HG03558 (cell line): ENCODE measurements around the gene ANO6.

Experiments
- ATAC-seq: cut with Tn5 transposase; IDR thresholded peaks from one replicate; pipeline ENCODE4 v1.9.1; 2021; ENCODE audit warnings: moderate number of reproducible peaks; ENCODE audit not compliant: unreplicated experiment; ENCODE audit errors: extremely low read depth

The ANO6 gene

DNA sequence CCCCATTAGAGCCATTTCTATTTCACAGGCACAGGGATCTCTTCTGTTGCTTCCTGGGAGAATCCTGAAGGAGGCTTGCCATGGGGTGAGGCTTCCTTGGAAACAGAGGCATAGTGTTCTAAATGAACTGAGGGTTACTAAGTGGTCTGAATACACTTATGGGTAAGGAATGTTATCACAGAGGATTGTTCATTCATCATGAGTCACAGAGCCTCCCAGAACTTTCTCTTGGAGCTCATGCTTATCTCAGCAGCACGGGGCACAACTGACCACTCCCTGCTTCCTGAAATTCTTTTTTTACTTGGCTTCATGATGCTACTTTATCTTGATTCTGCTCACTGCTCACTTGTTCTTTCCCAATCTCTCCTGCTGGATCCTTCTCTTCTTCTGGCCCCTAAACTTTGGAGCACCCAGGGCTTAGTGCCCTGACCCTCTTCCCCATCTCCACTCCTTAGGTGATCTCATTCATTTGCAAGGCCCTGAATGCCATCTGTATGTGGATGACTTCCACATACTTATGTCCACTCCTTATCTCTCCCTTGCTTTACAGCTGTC, 57.9 kb downstream of the ANO6 start:
- ATAC-seq, result no peak

DNA sequence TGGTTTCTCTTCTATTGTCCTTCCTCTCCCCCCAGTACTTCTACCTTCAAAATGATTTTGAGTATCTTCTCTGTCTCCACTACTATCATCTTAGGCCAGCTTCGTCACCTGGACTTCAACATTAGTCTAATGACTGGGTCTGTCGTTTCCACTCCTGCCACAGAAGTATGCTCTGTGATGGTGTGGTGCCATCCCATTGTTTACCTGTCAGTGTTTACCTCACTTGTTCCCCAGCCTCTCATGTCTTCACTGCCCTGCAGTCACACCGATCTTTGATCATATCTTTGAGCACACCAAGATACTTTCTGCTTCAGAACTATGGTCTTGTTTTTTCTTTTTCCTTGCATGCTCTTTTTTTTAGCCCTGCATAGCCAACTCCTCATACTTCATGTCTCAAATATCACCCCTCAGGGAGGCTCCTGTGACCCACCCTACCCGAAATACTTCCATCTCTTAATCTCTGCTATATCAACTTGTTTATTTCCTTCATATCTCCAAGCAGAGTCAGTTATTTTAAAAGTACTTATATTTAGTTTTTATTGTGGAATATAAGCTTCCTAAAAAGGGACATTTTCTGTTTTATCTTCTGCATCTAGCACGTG, 60.4 kb downstream of the ANO6 start:
- ATAC-seq, result no peak

DNA sequence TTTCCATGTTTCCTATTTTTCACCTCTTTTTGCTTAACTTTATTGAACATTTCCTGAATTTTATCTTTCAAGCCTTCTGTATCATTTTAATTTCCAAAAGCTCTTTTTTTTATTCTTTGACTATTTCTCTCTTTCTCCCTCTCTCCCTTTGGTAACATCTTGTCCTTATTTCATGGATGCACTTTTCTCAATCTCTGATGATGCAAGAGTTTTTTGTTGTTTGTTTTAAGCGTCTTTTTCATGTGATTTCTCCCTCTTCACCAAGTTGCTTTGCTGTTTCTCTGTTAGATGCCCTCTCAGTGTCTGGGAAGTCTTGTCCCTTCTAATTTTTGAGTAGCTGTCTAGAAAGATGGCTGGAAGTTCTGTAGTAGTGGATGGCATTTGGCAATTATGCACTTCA, 62.6 kb downstream of the ANO6 start:
- no peak for ATAC-seq

DNA sequence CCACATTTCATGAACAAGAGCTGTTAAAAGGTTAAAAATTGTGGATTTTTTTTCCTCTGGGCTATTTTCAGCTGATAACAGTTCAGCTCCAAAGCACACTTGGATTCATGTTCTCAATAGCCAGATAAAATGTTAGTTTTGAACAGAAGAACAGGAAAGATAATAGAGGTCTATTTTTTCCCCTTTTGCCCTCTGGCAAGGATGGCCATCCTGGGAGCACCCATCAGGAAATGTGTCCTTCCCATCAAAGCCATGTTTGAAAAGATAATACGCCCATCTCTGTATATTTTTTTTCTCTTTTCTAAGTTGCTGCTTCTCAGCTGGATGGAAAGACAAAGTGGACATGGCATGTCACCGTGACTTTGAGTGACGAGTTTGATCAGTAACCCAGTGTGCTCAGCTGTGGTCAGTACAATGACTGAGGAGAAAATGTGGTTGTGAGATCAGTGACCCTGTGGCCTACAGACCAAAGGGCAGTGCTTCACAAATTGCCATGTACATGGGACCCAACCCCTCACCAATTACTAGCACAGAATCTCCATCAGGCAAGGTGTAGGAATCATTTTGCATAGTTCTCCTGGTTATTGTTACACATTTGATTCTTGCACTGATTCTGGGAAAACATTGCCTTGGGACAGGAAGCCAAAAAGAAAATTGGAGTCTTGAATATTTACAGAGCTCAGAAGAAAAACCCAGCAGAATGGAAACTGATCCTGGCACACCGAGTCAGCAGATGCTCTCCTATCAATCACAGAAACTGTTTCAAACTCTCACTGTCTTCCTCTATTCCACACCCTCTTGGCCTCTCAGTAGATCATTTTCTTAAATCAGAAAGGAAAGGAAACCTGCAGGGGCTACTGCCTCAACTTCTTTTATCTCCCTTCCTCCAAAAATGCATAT, 64.3 kb downstream of the ANO6 start:
- no peak for ATAC-seq

DNA sequence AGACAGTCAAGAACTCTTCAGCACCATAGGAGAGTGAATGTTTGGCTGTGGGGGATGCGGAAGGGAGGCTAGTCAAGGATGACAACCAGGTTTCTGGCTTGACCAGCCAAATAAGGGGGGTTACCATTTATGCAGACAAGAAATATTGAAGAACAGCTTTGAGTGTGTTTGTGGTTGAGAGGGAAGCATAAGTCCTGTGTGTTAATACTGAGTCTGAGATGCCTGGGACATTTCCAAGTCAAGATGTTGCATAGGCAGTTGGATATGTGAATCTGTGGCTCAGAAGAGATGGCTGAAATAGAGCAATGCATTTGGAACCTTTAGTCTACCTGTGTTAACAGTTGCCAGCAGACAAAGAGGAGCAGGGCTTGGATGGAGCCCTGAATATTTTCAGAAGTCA, 66.1 kb downstream of the ANO6 start:
- no peak for ATAC-seq

GRCh38 chr12:45282411-45282810, 66.5 kb downstream of the ANO6 start:
- ATAC-seq, result no peak

DNA sequence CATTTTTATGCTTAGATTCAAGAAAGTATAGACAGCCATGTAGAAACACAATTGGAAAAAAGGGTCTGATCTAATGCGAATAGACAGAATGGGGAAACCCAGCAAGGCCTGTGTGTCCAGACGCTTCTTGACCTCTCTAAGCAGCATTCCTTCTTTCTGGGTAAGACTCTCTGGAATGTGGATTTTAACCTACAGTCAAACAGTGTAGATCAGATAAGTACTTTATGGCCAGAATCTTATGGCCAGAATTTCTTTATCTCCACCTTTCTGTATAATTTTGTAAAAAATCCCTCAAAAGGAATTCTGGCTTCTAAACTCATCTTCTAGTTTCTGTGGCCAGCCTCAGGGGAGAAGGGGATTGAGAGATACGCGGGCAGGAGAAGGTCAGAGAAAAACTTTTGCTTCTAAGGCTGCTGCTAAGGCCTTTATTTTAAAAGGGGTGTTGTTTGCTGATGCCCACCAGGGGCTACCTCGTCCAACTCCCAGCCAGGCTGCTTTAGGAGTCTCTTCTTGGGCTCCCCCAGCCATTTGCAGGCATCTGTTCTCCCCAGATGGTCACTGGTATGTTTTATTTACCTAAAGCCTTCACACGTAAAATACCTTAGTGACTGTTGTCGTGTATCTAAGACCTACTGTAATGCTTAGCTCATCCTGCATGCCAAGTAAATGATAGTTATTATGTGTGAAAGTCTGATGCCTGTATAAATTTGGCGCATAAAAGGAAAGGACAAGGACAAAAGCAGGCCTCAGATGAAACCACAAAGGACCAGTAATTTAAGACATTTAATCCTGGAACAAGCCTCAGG, 68.4 kb downstream of the ANO6 start:
- no peak for ATAC-seq

DNA sequence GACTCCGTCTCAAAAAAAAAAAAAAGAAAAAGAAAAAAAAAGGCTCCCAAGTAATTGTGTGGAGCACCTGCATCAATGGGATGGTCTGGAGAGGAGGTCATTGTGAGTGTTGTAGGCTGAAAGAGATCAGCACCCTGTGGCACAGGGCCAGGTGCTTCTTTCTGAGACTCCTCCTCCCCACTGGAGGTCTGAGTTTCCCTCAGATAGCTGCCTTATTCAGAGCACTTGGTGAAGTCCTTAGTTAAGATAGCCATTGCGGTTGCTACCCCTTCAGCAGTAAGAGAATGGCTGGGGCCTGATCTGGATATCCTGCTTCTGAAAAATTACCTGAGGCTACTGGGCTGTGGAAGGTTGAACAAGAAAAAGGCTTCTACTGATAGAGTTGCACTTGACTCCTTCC, 69.8 kb downstream of the ANO6 start:
- ATAC-seq, result no peak

GRCh38 chr12:45286621-45287020, 70.7 kb downstream of the ANO6 start:
- ATAC-seq, result no peak

DNA sequence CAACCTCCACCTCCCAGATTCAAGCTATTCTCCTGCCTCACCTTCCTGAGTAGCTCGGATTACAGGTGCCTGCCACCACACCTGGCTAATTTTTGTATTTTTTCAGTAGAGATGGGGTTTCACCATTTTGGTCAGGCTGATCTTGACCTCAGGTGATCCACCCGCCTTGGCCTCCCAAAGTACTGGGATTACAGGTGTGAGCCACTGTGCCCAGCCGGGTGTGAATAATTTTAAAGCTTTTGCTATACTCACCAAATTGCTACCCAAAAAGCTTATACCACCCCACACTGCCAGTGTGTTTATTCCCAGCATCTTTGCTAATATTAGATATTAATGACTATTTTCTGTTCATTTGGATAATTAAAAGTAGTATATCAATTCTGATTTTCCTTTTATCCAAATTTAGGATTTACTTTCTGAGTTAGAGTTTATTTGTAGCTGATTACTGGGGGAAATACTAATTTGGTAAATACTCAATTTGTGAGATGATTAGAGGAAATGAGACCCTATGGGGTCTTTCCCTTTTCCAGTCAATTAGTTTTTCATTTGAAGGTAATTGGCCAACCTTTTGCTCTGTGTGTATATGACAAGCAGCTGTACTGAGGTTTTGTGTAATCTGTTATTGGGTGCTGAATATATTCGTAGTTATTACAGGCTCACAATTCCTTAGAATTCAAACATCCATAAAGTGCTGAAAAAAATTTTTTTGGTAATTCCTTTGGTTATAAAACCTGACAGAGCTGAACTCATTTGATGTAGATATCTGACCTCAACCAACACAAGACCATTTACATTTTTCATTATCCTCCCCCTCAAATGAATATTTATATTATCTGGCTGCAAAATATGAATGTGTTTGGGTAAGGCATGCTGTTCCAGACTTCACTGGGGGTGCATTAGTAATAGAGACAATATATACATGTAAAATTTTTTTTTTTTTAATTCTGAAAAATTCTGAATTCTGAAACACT, 73.6 kb downstream of the ANO6 start:
- no peak for ATAC-seq

DNA sequence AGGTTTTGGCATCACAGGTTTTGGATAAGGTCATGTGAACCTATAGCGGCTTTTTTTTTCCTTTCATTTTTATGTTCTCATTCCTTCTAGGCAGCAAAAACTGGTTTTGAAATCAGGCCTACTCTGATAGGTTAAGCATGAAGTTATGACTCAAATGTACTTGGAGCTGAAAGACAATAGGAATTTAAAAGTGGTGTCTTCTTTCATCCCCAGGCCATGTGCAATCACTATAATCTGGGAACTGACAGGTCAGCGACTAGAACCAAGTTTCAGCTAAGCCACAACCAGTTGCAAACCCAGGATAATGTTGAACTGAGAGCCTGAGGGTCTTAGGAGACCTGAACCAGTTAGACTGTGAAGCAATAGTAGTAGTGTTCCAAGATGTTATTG, 74.3 kb downstream of the ANO6 start:
- ATAC-seq, result no peak

DNA sequence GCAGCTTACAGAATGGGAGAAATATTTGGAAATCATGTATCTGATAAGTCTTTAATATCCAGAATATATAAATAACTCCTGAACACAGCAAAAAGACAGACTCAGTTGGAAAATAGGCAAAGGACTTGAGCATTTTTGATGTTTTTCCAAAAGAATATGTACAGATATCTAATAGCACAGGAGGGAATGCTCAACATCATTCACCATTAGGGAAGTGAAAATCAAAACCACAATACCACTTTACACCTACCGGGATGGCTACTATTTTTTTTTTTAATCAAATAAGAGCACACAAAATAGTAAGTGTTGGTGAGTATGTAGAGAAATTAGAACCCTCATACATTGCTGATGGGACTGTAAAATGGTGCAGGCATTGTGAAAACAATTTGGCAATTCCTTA, 75.6 kb downstream of the ANO6 start:
- no peak for ATAC-seq

DNA sequence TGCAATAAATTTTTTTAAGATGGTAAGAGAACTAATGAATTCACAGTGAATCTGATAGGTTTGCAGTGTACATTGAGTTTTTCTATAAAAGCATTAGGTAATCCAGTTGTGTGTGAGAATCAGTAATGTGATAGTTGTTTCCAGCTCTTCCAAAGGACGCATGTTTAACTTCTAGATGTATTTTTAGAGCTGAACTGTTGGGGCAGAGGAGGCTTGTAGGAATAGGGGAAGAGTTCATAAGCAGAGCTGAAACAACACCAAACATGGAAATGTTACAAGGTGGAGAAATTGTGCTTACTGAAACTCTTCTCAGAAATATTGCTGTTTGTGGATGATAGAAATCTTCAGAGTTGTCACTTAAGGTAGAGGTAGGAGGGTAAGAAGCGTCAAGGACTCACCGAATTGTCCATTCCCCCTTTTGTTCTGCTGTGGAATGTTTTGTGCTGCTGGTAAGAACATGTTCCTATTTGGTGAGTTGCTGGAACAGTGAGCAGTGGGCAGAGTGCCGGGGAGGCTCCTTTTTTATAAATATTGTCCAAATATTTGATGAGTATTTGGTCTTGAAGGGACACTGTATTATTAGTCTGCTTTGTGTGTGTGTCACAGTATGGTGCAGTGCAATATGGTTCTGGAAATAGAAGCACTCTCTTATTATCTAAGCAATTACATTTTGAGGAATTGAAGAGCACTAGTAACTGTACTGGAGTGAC, 76.7 kb downstream of the ANO6 start:
- ATAC-seq, result no peak

DNA sequence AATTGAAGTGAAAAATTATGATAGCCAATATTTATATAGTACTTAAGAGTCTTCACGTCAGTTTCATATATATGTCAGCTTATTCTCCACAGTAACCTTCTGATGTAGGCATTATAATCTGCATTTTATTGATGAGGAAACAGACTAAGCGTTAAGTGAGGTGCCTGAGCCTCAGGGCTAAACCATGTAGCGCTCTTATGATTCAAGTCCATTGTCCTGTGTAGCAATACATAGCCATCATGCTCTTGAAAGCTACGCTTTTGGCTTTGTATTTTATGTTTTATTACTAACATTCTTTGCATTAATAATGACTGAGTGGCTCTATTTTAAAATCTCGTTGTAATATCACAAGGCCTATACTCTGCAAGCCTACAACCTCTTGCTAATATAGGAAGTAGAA, 79.0 kb downstream of the ANO6 start:
- no peak for ATAC-seq

- ATAC-seq, result no peak
Observed at GRCh38 chr12:45296046-45296586, 80.2 kb downstream of the ANO6 start.

GRCh38 chr12:45298047-45298446, 82.2 kb downstream of the ANO6 start:
- no peak for ATAC-seq

DNA sequence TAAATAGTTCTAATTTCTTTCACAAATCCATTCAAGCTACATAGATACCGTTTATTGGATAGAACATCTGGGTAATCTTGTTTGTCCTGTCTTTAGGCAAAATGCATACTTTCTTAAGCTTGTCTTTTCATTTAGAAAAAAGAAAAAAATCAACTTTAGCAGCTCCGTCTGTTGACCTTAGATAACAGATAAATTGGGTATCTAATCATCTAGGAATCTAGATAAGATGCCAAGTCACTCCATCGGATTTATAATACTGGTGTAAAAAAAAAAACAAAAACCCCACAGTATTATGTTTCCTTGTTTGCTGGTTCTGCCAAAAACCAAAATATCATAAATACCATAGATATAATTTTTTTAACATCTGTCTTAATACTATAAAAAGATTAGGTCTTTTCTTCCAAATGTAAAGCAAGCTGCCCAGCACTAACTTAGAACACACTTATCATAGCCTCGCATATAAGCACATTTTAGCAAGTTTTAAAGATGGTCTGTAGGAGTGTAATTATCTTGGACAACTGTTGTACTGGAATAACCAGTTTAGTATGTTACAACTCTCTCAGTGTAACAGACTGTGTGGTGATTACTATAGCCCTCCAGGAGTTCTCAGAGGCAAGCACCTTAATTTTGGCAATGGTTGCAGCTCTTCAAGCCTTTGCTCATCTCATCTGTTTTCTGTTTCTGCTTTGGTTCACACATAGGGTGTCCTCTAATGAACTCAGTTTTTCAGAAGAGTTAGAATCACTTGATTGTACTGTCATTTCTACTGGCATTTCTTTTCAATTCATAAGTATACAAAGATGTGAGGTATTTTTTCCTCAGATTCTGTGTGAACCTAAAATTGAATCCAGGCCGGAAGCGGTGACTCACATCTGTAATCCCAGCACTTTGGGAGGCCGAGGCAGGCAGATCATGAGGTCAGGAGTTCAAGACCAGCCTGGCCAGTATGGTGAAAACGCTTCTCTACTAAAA, 83.1 kb downstream of the ANO6 start:
- no peak for ATAC-seq
